Testis (tissue), 3 donors: Measurements from ENCODE around the gene ANKK1. TPM values are rescaled to one million over a fixed set of nuclear protein-coding genes. Genes with fewer than 3 reads are reported as not detected.

Source experiments
- DNase-seq: peaks from one replicate; pipeline ENCODE4 v3.0.0-alpha.2; 2019
- H3K27ac ChIP-seq, 2 donors: fragments of 200-600 bp; sonication (generic); one replicate each; pipeline ENCODE4 v1.5.1; 2019
- H3K27me3 ChIP-seq: fragments of 200-600 bp; sonication (generic); one replicate; pipeline ENCODE4 v1.5.1; 2019
- H3K36me3 ChIP-seq: fragments of 200-600 bp; sonication (generic); one replicate; pipeline ENCODE4 v1.5.1; 2017; ENCODE audit warnings: low read depth; ENCODE audit errors: missing control alignments
- H3K4me1 ChIP-seq: fragments of 200-600 bp; sonication (generic); one replicate; pipeline ENCODE4 v1.5.1; 2019
- H3K4me3 ChIP-seq, 2 donors: fragments of 200-600 bp; sonication (generic); one replicate each; pipeline ENCODE4 v1.5.1; 2017 to 2019
- H3K9me3 ChIP-seq: fragments of 200-600 bp; sonication (generic); one replicate; pipeline ENCODE4 v1.5.1; 2017
- CTCF ChIP-seq, 3 experiments: fragments of 450-650 bp in 2 of 3; fragments of 200-600 bp in 1 of 3; sonication (generic) in 1 of 3; IDR thresholded peaks; one replicate each; pipeline ENCODE4 v1.5.1; 2016 to 2019; ENCODE audit warnings: antibody characterized with exemption in 3 of 3, mild to moderate bottlenecking in 2 of 3, moderate library complexity in 1 of 3
- POLR2A ChIP-seq: fragments of 450-650 bp; IDR thresholded peaks from one replicate; pipeline ENCODE4 v1.6.1; 2017; ENCODE audit warnings: antibody characterized with exemption, mild to moderate bottlenecking, moderate library complexity
- WGBS, 2 donors: methylation state at CpG; one replicate each; pipeline ENCODE4 v1.1.5; 2018; 5-methylcytosine and 5-hydroxymethylcytosine counted together
- intact Hi-C: fragments of 100-400 bp; cut with DNase I; formaldehyde crosslinking; loops from one replicate; pipeline ENCODE4 v1.15.1; 2023; ENCODE audit warnings: low total_unique reads
- polyA plus RNA-seq: library from polyadenylated mRNA; stranded (reverse); fragments of 350-450 nt; fragmentation: Illumina TruSeq; extraction: RNeasy Lipid Tissue Mini Kit (QIAGEN cat#74804); gene quantifications from one replicate; pipeline ENCODE4 v1.2.3, GENCODE V29; 2014; ENCODE audit warnings: low read depth, low replicate concordance; ENCODE audit not compliant: insufficient read depth
- total RNA-seq, 2 donors: library from RNA; depleted of rRNA; stranded (reverse); fragments of >200 nt; gene quantifications; one replicate each; pipeline ENCODE4 v1.2.3, GENCODE V29; 2016

Gene ANKK1
- total and polyA plus RNA-seq, 3 donors from 2014 or later: 2.1 to 2.5 (median 2.2) TPM

GRCh38 chr11:113376156-113376555 lies 11.4 kb upstream of the ANKK1 start:
- H3K27me3 ChIP-seq: no peaks in the 10 kb centered on the region
- no peaks in the 10 kb centered on the region for H3K4me1 ChIP-seq
- no peak for DNase-seq
- no peak overlapping the region for H3K4me3 ChIP-seq
- TF ChIP-seq POLR2A: no peak
- no peak for TF ChIP-seq CTCF (IDR thresholded peaks at IDR 0.05)
- no peaks in the 10 kb centered on the region for H3K9me3 ChIP-seq
- intact Hi-C loops: no loop called here
- H3K27ac ChIP-seq: no peak overlapping the region
- 12 to 24% methylated on average over 3 of the region's 3 CpGs for WGBS, 2 donors
- H3K36me3 ChIP-seq: no peaks in the 10 kb centered on the region

- no peaks in the 10 kb centered on the region for H3K4me1 ChIP-seq
- TF ChIP-seq POLR2A (no peak), CTCF (IDR thresholded peaks at IDR 0.05) (no peak)
- 54 to 69% methylated on average over 7 of the region's 7 CpGs for WGBS, 2 donors
- DNase-seq: no peak
- H3K27ac ChIP-seq: no peak overlapping the region
- intact Hi-C loops: no loop called here
- H3K27me3 ChIP-seq: no peaks in the 10 kb centered on the region
- H3K4me3 ChIP-seq: no peak overlapping the region
- H3K36me3 ChIP-seq: no peaks in the 10 kb centered on the region
- H3K9me3 ChIP-seq: no peaks in the 10 kb centered on the region
Measured at GRCh38 chr11:113377681-113378412, 9.7 kb upstream of the ANKK1 start.

DNA sequence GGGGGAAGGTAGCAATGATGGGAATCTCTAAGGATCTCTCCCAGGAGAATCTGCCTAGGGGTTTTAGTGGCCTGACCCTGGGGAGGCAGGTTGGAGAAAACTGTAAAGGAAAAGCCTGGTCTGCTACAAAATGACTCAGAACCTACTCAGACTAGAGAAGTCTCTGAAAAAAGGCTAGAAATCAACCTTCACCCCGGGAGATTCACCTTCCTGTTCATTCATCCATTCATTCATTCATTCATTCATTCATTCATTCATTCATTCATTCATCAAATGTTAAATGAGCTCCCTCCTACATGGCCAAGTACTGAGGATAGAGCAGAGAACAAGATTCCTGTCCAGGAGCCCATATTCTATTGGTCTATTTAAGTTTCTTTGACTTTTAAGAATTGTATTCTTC lies 8.9 kb upstream of the ANKK1 start:
- DNase-seq: no peak
- 88 to 91% methylated on average over 1 of the region's 1 CpG for WGBS, 2 donors
- Histone ChIP-seq H3K27me3 (no peaks in the 10 kb centered on the region), H3K27ac (no peak overlapping the region), H3K4me1 (no peaks in the 10 kb centered on the region), H3K4me3 (no peak overlapping the region), H3K9me3 (no peaks in the 10 kb centered on the region), H3K36me3 (no peaks in the 10 kb centered on the region)
- intact Hi-C loops: no loop called here
- no peak for TF ChIP-seq POLR2A
- TF ChIP-seq CTCF (IDR thresholded peaks at IDR 0.05): no peak

- no peak for TF ChIP-seq POLR2A
- no peak for TF ChIP-seq CTCF (IDR thresholded peaks at IDR 0.05)
Measured at GRCh38 chr11:113382121-113382520, 5.5 kb upstream of the ANKK1 start.

DNA sequence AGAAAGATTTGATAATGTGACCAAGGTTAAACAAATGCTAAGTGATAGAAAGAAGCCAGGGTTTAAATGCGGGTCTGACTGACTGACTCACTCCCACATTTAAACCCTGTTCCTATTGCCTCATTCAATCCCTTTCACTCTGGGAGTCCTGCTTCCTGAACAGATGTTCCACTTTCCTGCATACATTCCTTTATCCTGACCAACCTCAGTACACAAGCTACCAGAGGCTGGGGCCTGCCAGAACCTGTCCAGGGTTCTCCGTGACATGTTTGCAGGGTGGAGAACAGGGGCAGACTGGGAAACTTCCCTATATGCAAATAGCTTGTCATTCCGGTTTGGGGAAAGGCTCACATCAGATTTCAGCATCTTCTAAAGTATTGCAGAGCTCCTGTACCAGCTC lies 3.0 kb upstream of the ANKK1 start:
- TF ChIP-seq CTCF (IDR thresholded peaks at IDR 0.05) (no peak), POLR2A (no peak)
- Histone ChIP-seq H3K4me3 (no peak overlapping the region), H3K4me1 (no peaks in the 10 kb centered on the region), H3K27me3 (no peaks in the 10 kb centered on the region), H3K9me3 (no peaks in the 10 kb centered on the region), H3K36me3 (no peaks in the 10 kb centered on the region), H3K27ac (no peak overlapping the region)
- intact Hi-C loops: no loop called here
- no peak for DNase-seq
- WGBS, 2 donors: 73 to 75% methylated on average over 3 of the region's 3 CpGs

More at GRCh38 chr11:113382121-113382520, 5.5 kb upstream of the ANKK1 start:
- Histone ChIP-seq H3K4me1 (no peaks in the 10 kb centered on the region), H3K4me3 (no peak overlapping the region), H3K27ac (no peak overlapping the region), H3K9me3 (no peaks in the 10 kb centered on the region), H3K27me3 (no peaks in the 10 kb centered on the region), H3K36me3 (no peaks in the 10 kb centered on the region)
- intact Hi-C loops: no loop called here
- no peak for DNase-seq
